Activated CD8-positive, alpha-beta T cell treated with anti-CD3 and anti-CD28 coated beads for 36 hours (primary cell): ENCODE results near the gene ORM2. TPM values are rescaled to one million over a fixed set of nuclear protein-coding genes. Genes with fewer than 3 reads are reported as not detected.

Experiments
- ATAC-seq: fragments of 200-7000 bp; cut with Tn5 transposase; one replicate; pipeline ENCODE4 v1.10.0; 2021; ENCODE audit warnings: mild to moderate bottlenecking, moderate library complexity
- CTCF ChIA-PET: fragments of 350-600 bp; sonication (Branson Sonifier 250); formaldehyde crosslinking; loops from one replicate; lab custom pipeline; 2021; ENCODE audit warnings: antibody characterized with exemption; lab: Charles Lee
- POLR2A ChIA-PET: fragments of 350-600 bp; sonication (Branson Sonifier 250); formaldehyde crosslinking; loops from one replicate; lab custom pipeline; 2021; ENCODE audit warnings: antibody characterized with exemption; lab: Charles Lee
- DNase-seq: peaks from one replicate; pipeline ENCODE4 v3.0.0-alpha.2; 2020
- H3K27ac Mint-ChIP-seq: one replicate; pipeline ENCODE4 v1.8.0; 2021; ENCODE audit warnings: mild to moderate bottlenecking, mixed read lengths
- H3K27me3 Mint-ChIP-seq: one replicate; pipeline ENCODE4 v1.8.0; 2021; ENCODE audit warnings: mixed read lengths
- H3K36me3 Mint-ChIP-seq: one replicate; pipeline ENCODE4 v1.8.0; 2021; ENCODE audit warnings: low read depth, mixed read lengths
- H3K4me1 Mint-ChIP-seq: one replicate; pipeline ENCODE4 v1.8.0; 2021; ENCODE audit warnings: low read depth, mixed read lengths
- H3K4me3 Mint-ChIP-seq: one replicate; pipeline ENCODE4 v1.8.0; 2021; ENCODE audit warnings: mild to moderate bottlenecking, moderate library complexity, mixed read lengths
- H3K9me3 Mint-ChIP-seq: one replicate; pipeline ENCODE4 v1.8.0; 2021; ENCODE audit warnings: mixed read lengths
- intact Hi-C: fragments of 100-400 bp; cut with micrococcal nuclease; formaldehyde crosslinking; loops from one replicate; pipeline ENCODE4 v1.10.0; 2022
- total RNA-seq, 2 experiments: library from RNA; stranded (reverse); gene quantifications; one replicate each; pipeline ENCODE4 v1.2.3, GENCODE V29; 2021
- TF ChIP-seq, protein P1 (sequence below): fragments of 200-600 bp; IDR thresholded peaks from one replicate; pipeline ENCODE4 v1.8.0; 2022; ENCODE audit warnings: antibody characterized with exemption, mild to moderate bottlenecking

ORM2 gene
- total RNA-seq, 2 experiments from 2014 or later = not detected

DNA sequence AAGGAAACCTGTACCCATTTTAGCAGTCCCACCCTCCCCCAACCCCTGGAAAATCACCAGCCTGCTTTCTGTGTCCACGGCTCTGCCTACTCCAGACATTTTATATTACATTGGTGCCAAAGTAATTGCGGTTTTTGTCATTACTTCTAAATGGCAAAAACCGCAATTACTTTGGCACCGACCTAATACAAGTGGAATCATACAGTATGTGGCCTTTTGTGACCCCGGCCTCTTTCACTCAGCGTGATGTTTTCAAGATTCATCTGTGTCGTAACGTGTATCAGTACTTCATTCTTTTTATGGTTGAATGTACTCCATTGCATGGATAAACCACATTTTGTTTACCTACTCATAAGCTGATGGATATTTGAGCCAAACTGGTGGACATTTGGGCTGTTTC is 16.5 kb upstream of the ORM2 start:
- Mint-ChIP-seq H3K36me3 (no peaks in the 10 kb centered on the region), H3K4me3 (no peak overlapping the region), H3K9me3 (no peaks in the 10 kb centered on the region), H3K27me3 (peaks cover 2% of the 10 kb centered on the region), H3K27ac (no peak overlapping the region), H3K4me1 (peaks cover 5% of the 10 kb centered on the region)
- intact Hi-C loops = no loop called here
- DNase-seq = no peak
- no peak for ATAC-seq
- POLR2A ChIA-PET = no interaction called here
- CTCF ChIA-PET = interaction anchor here (2.2 kb wide), 1 partner anchor 230 kb away, joined by 6 read pairs; no protein-coding TSS in a partner anchor
- TF ChIP-seq, protein P1, sequence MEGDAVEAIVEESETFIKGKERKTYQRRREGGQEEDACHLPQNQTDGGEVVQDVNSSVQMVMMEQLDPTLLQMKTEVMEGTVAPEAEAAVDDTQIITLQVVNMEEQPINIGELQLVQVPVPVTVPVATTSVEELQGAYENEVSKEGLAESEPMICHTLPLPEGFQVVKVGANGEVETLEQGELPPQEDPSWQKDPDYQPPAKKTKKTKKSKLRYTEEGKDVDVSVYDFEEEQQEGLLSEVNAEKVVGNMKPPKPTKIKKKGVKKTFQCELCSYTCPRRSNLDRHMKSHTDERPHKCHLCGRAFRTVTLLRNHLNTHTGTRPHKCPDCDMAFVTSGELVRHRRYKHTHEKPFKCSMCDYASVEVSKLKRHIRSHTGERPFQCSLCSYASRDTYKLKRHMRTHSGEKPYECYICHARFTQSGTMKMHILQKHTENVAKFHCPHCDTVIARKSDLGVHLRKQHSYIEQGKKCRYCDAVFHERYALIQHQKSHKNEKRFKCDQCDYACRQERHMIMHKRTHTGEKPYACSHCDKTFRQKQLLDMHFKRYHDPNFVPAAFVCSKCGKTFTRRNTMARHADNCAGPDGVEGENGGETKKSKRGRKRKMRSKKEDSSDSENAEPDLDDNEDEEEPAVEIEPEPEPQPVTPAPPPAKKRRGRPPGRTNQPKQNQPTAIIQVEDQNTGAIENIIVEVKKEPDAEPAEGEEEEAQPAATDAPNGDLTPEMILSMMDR = no peak

DNA sequence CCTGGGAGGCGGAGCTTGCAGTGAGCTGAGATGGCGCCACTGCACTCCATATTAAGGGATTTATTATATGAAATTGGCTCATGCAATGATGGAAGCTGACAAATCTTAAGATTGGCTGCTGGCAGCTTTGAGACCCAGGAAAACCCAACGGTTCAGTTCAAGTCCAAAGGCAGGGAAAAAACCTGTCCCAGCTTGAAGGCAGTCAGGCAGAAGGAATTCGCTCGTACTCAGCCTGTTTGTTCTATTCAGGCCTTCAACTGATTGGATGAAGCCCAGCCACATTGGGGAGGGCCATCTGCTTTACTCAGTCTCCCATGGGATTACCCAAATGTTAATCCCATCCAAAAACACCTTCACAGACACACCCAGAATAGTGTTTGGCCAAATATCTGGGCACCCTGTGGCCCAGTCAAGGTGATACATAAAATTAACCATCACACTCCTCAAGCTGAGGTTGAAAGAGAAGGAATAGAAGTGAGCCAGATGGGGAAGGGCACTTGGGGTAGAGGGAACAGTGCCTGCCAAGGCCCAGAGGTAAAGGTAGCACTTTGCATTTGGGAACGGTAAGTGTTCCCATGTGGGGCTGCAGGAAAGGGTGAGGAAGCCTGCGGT is 15.3 kb upstream of the ORM2 start:
- H3K27me3 Mint-ChIP-seq = peaks cover 5% of the 10 kb centered on the region
- DNase-seq (no peak), ATAC-seq (no peak)
- ChIA-PET POLR2A (no interaction called here), CTCF (interaction anchor here (2.2 kb wide), 1 partner anchor 232 kb away, joined by 6 read pairs; no protein-coding TSS in a partner anchor)
- intact Hi-C loops = no loop called here
- H3K36me3 Mint-ChIP-seq = no peaks in the 10 kb centered on the region
- H3K9me3 Mint-ChIP-seq = no peaks in the 10 kb centered on the region
- H3K4me3 Mint-ChIP-seq = no peak overlapping the region
- no peak overlapping the region for H3K27ac Mint-ChIP-seq
- TF ChIP-seq, protein P1 = no peak
- peaks cover 6% of the 10 kb centered on the region for H3K4me1 Mint-ChIP-seq

DNA sequence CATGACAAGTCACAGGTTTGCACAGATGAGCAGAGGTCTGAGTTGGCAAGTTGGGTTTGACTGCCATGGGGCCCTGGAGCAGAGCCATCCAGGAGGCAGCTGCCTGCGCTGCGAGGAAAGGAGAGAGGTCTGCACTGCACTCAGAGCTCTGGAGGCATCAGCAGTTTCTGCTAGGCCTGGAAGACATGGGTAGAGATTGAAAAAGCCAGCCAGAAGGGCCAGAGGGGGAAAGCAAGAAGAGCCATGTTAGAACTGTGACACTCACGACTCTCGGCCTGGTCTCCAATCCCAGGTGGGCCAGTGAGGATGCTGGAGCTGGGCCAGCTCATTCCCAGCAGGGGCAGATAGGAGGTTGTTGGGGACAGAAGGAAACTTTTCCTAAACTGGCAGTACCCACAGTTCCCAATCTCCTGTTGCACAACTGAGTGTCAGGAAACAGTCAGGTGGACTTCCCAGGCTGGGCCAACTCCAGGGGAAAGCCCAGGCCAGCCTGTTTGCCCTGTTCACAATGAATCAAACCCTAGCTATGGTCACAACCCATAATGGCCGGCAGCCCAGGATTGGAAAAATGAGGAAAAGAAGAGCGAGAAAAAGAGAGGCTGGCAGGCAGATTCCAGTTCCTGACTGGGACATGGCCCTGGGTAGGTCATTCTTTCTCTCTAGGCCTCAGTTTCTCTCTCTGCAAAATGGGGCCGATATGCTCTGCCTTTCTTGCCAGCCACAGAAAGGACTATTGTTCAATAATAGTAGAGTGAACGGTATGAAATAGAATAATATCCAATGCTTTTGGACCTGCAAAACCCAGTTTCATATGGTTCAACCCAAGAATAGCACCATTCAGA is 14.6 kb upstream of the ORM2 start:
- intact Hi-C loops = no loop called here
- POLR2A ChIA-PET = no interaction called here
- Mint-ChIP-seq H3K27me3 (peaks cover 5% of the 10 kb centered on the region), H3K27ac (no peak overlapping the region), H3K4me3 (no peak overlapping the region), H3K36me3 (no peaks in the 10 kb centered on the region), H3K4me1 (peaks cover 6% of the 10 kb centered on the region), H3K9me3 (no peaks in the 10 kb centered on the region)
- CTCF ChIA-PET = interaction anchor here (2.2 kb wide), 1 partner anchor 232 kb away, joined by 6 read pairs; no protein-coding TSS in a partner anchor
- TF ChIP-seq, protein P1 = no peak
- no peak for DNase-seq
- ATAC-seq = no peak

DNA sequence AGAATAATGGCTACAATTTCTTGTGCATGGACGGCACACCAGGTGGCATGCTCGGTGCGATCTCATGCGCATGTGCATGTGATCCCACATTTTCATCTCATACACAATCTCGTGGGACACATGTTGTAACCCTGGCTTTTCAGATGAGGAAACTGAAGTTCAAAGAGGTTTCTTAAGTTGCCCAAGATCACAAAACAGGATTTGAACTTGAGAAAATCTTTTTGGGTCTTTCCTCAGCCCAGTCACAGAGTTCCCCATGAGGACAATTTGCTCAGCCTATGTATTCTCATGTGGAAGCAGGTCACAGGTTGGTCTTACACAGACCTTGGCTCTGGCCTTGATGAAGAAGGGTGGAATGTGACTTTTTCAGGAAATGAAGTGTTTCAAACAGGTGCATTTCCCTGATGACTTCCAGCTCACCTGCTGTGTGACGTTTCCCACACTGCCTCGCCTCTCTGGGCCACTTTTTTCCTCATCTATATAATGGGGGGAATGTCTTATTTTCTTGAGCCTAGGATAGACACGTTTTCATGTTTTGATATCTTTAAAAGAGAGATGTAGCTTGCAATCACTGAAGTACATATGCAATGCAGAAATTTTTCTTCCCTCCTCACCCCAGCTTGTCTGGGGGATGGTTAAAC is 13.8 kb upstream of the ORM2 start:
- intact Hi-C loops = no loop called here
- no peak overlapping the region for H3K27ac Mint-ChIP-seq
- DNase-seq (no peak), ATAC-seq (no peak)
- peaks cover 6% of the 10 kb centered on the region for H3K4me1 Mint-ChIP-seq
- no peak overlapping the region for H3K4me3 Mint-ChIP-seq
- H3K9me3 Mint-ChIP-seq = no peaks in the 10 kb centered on the region
- H3K36me3 Mint-ChIP-seq = no peaks in the 10 kb centered on the region
- CTCF ChIA-PET = interaction anchor here (1.2 kb wide), 1 partner anchor 25 kb away, joined by 6 read pairs; no protein-coding TSS in a partner anchor
- H3K27me3 Mint-ChIP-seq = peaks cover 5% of the 10 kb centered on the region
- TF ChIP-seq, protein P1 = no peak
- POLR2A ChIA-PET = no interaction called here
